HEK293 (cell line): Measurements from ENCODE around the gene OR51G2.

Experiments
- CTCF ChIP-seq: fragments of 450-650 bp; formaldehyde crosslinking; IDR thresholded peaks from 2 replicates; pipeline ENCODE4 v1.5.1; 2016; ENCODE audit warnings: missing biosample characterization, missing genetic modification characterization
- MEIS1 ChIP-seq: sonication (generic); formaldehyde crosslinking; IDR thresholded peaks from 2 replicates; pipeline ENCODE4 v1.8.1; 2022; ENCODE audit warnings: missing genetic modification reagents, mild to moderate bottlenecking, borderline replicate concordance
- ZNF146 ChIP-seq: fragments of 450-650 bp; formaldehyde crosslinking; IDR thresholded peaks from 2 replicates; pipeline ENCODE4 v1.5.1; 2016; ENCODE audit warnings: missing biosample characterization, missing genetic modification characterization
- ZNF169 ChIP-seq: fragments of 450-650 bp; formaldehyde crosslinking; IDR thresholded peaks from 2 replicates; pipeline ENCODE4 v1.5.1; 2016; ENCODE audit warnings: missing biosample characterization, missing genetic modification characterization
- ZNF302 ChIP-seq: fragments of 450-650 bp; formaldehyde crosslinking; IDR thresholded peaks from 2 replicates; pipeline ENCODE4 v1.5.1; 2016; ENCODE audit warnings: missing biosample characterization, missing genetic modification characterization, low read depth
- ZNF530 ChIP-seq: fragments of 450-650 bp; formaldehyde crosslinking; IDR thresholded peaks from 2 replicates; pipeline ENCODE4 v1.5.1; 2016; ENCODE audit warnings: low read depth, missing biosample characterization, missing genetic modification characterization
- ZNF544 ChIP-seq: fragments of 450-650 bp; formaldehyde crosslinking; IDR thresholded peaks from 2 replicates; pipeline ENCODE4 v1.5.0; 2017; ENCODE audit warnings: missing biosample characterization, missing genetic modification characterization
- TF ChIP-seq, protein P1 (sequence below): fragments of 450-650 bp; formaldehyde crosslinking; IDR thresholded peaks from 2 replicates; pipeline ENCODE4 v1.5.1; 2016; ENCODE audit warnings: missing biosample characterization, missing genetic modification characterization

DNA sequence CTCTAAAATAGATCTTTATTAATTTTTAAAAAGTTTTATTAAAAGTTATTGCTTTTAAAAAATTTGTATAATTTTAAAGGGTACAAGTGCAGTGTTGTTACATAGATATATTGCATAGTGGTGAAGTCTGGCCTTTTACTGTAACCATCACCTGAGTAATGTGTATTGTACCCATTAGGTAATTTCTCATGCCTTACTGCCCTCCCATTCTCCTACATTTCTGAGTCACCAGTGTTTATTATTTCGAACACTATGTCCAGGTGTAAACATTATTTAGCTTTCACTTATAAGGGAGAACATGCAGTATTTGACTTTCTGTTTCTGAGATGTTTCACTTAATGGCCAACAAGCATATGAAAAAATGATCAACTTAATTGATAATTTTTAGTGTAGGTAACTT is 2.6 kb upstream of the OR51G2 start:
- TF ChIP-seq ZNF146, result no peak
- TF ChIP-seq CTCF (tag by site-specific recombination), result no peak
- TF ChIP-seq ZNF169, result no peak
- TF ChIP-seq ZNF530 (tag by site-specific recombination), result no peak
- TF ChIP-seq, protein P1, sequence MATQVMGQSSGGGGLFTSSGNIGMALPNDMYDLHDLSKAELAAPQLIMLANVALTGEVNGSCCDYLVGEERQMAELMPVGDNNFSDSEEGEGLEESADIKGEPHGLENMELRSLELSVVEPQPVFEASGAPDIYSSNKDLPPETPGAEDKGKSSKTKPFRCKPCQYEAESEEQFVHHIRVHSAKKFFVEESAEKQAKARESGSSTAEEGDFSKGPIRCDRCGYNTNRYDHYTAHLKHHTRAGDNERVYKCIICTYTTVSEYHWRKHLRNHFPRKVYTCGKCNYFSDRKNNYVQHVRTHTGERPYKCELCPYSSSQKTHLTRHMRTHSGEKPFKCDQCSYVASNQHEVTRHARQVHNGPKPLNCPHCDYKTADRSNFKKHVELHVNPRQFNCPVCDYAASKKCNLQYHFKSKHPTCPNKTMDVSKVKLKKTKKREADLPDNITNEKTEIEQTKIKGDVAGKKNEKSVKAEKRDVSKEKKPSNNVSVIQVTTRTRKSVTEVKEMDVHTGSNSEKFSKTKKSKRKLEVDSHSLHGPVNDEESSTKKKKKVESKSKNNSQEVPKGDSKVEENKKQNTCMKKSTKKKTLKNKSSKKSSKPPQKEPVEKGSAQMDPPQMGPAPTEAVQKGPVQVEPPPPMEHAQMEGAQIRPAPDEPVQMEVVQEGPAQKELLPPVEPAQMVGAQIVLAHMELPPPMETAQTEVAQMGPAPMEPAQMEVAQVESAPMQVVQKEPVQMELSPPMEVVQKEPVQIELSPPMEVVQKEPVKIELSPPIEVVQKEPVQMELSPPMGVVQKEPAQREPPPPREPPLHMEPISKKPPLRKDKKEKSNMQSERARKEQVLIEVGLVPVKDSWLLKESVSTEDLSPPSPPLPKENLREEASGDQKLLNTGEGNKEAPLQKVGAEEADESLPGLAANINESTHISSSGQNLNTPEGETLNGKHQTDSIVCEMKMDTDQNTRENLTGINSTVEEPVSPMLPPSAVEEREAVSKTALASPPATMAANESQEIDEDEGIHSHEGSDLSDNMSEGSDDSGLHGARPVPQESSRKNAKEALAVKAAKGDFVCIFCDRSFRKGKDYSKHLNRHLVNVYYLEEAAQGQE, result no peak
- TF ChIP-seq ZNF302 (tag by site-specific recombination), result no peak
- no peak for TF ChIP-seq MEIS1 (CRISPR knock-in tag)
- TF ChIP-seq ZNF544, result no peak
